ENCODE measurements around the gene CFDP1.

DNA sequence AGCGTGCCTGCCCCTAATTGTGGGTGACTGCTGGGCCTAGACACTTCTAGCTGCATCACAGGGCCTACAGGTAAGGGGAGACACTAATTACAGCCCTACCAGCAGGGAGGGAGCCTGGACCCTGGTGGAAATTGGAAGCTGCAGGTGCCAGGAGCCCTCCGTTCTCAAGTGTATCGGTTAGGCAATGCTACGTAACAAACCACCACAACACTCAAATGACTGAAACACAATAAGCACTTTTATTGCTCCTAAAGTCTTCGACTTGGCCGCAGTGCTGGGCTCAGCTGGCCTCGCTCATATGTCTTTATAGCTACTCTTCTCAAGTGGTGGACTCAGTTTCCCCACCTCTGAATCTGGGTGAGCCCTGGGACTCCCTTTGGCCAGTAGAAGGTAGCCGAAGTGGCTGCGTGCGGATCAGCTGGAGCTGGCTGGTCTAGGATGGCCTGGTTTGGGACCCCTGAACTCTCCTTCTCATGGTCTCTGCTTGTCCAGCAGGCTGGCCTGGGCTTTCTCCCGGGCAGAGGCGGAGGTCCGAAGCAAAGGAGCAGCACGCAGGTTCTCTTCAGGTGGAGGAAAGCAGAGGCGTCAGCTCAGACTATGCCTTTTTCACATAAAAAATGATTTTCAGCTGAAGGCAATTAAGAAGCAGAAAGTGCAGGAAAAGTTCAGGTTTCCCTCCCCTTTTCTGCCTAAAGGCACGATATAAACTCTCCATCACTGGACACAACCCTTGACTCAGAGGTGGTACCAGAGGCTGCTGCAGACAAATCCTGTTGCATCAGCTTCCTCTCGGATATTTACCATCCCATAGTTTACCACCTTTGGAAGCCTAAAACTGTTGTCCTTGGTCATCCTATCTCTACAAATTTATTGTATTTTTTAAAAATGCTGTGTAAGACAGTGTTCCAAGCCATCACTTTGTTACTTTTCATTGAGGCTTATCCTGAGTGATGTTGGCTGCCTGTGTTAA, 39.9 kb upstream of the CFDP1 start:
- TF ChIP-seq CEBPB (IDR thresholded peaks at IDR 0.05) (no peak), CTCF (IDR thresholded peaks at IDR 0.05) (no peak), ELK1 (IDR thresholded peaks at IDR 0.05; ENCODE audit: low read depth, low read length) (no peak), MAZ (IDR thresholded peaks at IDR 0.05; ENCODE audit: borderline replicate concordance, low read depth, low read length) (no peak), SMC3 (IDR thresholded peaks at IDR 0.05) (no peak), MAX (IDR thresholded peaks at IDR 0.05) (no peak), POLR2A (IDR thresholded peaks at IDR 0.05; ENCODE audit: low read length) (no peak), ESRRA (IDR thresholded peaks at IDR 0.05; ENCODE audit: borderline replicate concordance, low read length) (no peak)
